Measurements from ENCODE around the gene TMEM151B. TPM values are rescaled to one million over a fixed set of nuclear protein-coding genes. Genes with fewer than 3 reads are reported as not detected.
"Not testable (repeated sequence)": the region's sequence is repeated elsewhere in the genome, so short reads cannot be mapped to it uniquely, and the experiment has no call there.

Gene TMEM151B
- total RNA-seq, 2 donors from 2014 or later = 0.22 to 0.51 TPM

- no peaks in the 10 kb centered on the region for H3K9me3 Mint-ChIP-seq
- no peak overlapping the region for H3K4me3 Mint-ChIP-seq
- peaks cover 13% of the 10 kb centered on the region for H3K27me3 Mint-ChIP-seq (ENCODE audit: insufficient read depth)
- H3K36me3 Mint-ChIP-seq (ENCODE audit: low read depth) = no peaks in the 10 kb centered on the region
- Histone ChIP-seq H3K27me3 (ENCODE audit: control insufficient read depth, insufficient read depth, low read length, poor library complexity, severe bottlenecking) (no peaks in the 10 kb centered on the region), H3K27ac (ENCODE audit: low read depth, low read length) (no peak overlapping the region), H3K9me3 (ENCODE audit: control insufficient read depth, low read length) (no peaks in the 10 kb centered on the region), H3K36me3 (ENCODE audit: control insufficient read depth, insufficient read depth, low read length) (no peaks in the 10 kb centered on the region), H3K4me1 (ENCODE audit: control insufficient read depth, insufficient read depth, low read length) (peaks cover 2% of the 10 kb centered on the region), H3K9ac (ENCODE audit: extremely low read depth, low read length, poor library complexity, severe bottlenecking) (no peak overlapping the region), H3K4me3 (ENCODE audit: low read length) (no peak overlapping the region)
- no peak for TF ChIP-seq CTCF (conservative IDR thresholded peaks at IDR 0.05)
- H3K4me1 Mint-ChIP-seq = peaks cover 16% of the 10 kb centered on the region
- DNase-seq = no peak
- no peak overlapping the region for H3K27ac Mint-ChIP-seq
Measured at GRCh38 chr6:44327096-44327495, 56.8 kb downstream of the TMEM151B start.

GRCh38 chr6:44327760-44328159 is 57.5 kb downstream of the TMEM151B start:
- Histone ChIP-seq H3K9me3 (ENCODE audit: control insufficient read depth, low read length) (no peaks in the 10 kb centered on the region), H3K27me3 (ENCODE audit: control insufficient read depth, insufficient read depth, low read length, poor library complexity, severe bottlenecking) (no peaks in the 10 kb centered on the region), H3K4me3 (ENCODE audit: low read length) (no peak overlapping the region), H3K4me1 (ENCODE audit: control insufficient read depth, insufficient read depth, low read length) (peaks cover 2% of the 10 kb centered on the region), H3K9ac (ENCODE audit: extremely low read depth, low read length, poor library complexity, severe bottlenecking) (no peak overlapping the region), H3K27ac (ENCODE audit: low read depth, low read length) (no peak overlapping the region), H3K36me3 (ENCODE audit: control insufficient read depth, insufficient read depth, low read length) (no peaks in the 10 kb centered on the region)
- H3K27ac Mint-ChIP-seq = no peak overlapping the region
- no peak for DNase-seq
- peaks cover 16% of the 10 kb centered on the region for H3K4me1 Mint-ChIP-seq
- H3K9me3 Mint-ChIP-seq = no peaks in the 10 kb centered on the region
- H3K36me3 Mint-ChIP-seq (ENCODE audit: low read depth) = no peaks in the 10 kb centered on the region
- TF ChIP-seq CTCF (conservative IDR thresholded peaks at IDR 0.05) = no peak
- peaks cover 13% of the 10 kb centered on the region for H3K27me3 Mint-ChIP-seq (ENCODE audit: insufficient read depth)
- H3K4me3 Mint-ChIP-seq = peak overlapping the region; percentile 14
- 85% methylated on average over 2 of the region's 2 CpGs; no CpG with 5 or more reads in 1 of the 2 experiments for WGBS, 2 experiments (ENCODE audit: insufficient coverage in 1 of 2, insufficient read length in 1 of 2)

GRCh38 chr6:44328203-44328602 is 58.0 kb downstream of the TMEM151B start:
- H3K9me3 Mint-ChIP-seq; H3K27me3 ChIP-seq (ENCODE audit: control insufficient read depth, insufficient read depth, low read length, poor library complexity, severe bottlenecking); H3K36me3 ChIP-seq (ENCODE audit: control insufficient read depth, insufficient read depth, low read length); H3K9me3 ChIP-seq (ENCODE audit: control insufficient read depth, low read length); H3K4me3 ChIP-seq (ENCODE audit: low read length); H3K27ac Mint-ChIP-seq; DNase-seq; H3K36me3 Mint-ChIP-seq (ENCODE audit: low read depth); H3K4me1 ChIP-seq (ENCODE audit: control insufficient read depth, insufficient read depth, low read length); H3K27ac ChIP-seq (ENCODE audit: low read depth, low read length); H3K9ac ChIP-seq (ENCODE audit: extremely low read depth, low read length, poor library complexity, severe bottlenecking): not testable (repeated sequence)
- H3K4me3 Mint-ChIP-seq = peak overlapping the region; percentile 14
- 51 to 73% methylated on average over 3 to 5 of the region's 9 CpGs for WGBS, 2 experiments (ENCODE audit: insufficient coverage in 1 of 2, insufficient read length in 1 of 2)
- peaks cover 20% of the 10 kb centered on the region for H3K4me1 Mint-ChIP-seq
- peaks cover 13% of the 10 kb centered on the region for H3K27me3 Mint-ChIP-seq (ENCODE audit: insufficient read depth)

- Mint-ChIP-seq H3K4me3 (no peak overlapping the region), H3K9me3 (no peaks in the 10 kb centered on the region), H3K27me3 (ENCODE audit: insufficient read depth) (peaks cover 13% of the 10 kb centered on the region), H3K36me3 (ENCODE audit: low read depth) (no peaks in the 10 kb centered on the region), H3K4me1 (peaks cover 21% of the 10 kb centered on the region), H3K27ac (no peak overlapping the region)
- H3K27ac ChIP-seq (ENCODE audit: low read depth, low read length) = no peak overlapping the region
- H3K4me3 ChIP-seq (ENCODE audit: low read length) = no peak overlapping the region
- TF ChIP-seq CTCF (conservative IDR thresholded peaks at IDR 0.05) = no peak
- DNase-seq = no peak
- no peaks in the 10 kb centered on the region for H3K36me3 ChIP-seq (ENCODE audit: control insufficient read depth, insufficient read depth, low read length)
- H3K9ac ChIP-seq (ENCODE audit: extremely low read depth, low read length, poor library complexity, severe bottlenecking) = no peak overlapping the region
- H3K4me1 ChIP-seq (ENCODE audit: control insufficient read depth, insufficient read depth, low read length) = peaks cover 2% of the 10 kb centered on the region
- no peaks in the 10 kb centered on the region for H3K27me3 ChIP-seq (ENCODE audit: control insufficient read depth, insufficient read depth, low read length, poor library complexity, severe bottlenecking)
- H3K9me3 ChIP-seq (ENCODE audit: control insufficient read depth, low read length) = no peaks in the 10 kb centered on the region
- WGBS, 2 experiments (ENCODE audit: insufficient coverage in 1 of 2, insufficient read length in 1 of 2) = 64 to 76% methylated on average over 4 to 5 of the region's 5 CpGs
Measured at GRCh38 chr6:44329858-44330257, 59.6 kb downstream of the TMEM151B start.
